Transverse colon (tissue), 4 donors: ENCODE results near the gene LONP2. TPM values are rescaled to one million over a fixed set of nuclear protein-coding genes. Genes with fewer than 3 reads are reported as not detected.

Source experiments
- DNase-seq: peaks from one replicate; pipeline ENCODE4 v3.0.0-alpha.2; 2019
- H3K27ac ChIP-seq, 4 donors: fragments of 200-600 bp; sonication (generic); 2 replicates each; pipeline ENCODE4 v1.5.1; 2016 to 2018; ENCODE audit warnings: inconsistent platforms in 4 of 4
- H3K27me3 ChIP-seq: fragments of 200-600 bp; sonication (generic); 2 replicates; pipeline ENCODE4 v1.5.1; 2017; ENCODE audit warnings: inconsistent platforms
- H3K36me3 ChIP-seq, 4 donors: fragments of 200-600 bp; sonication (generic); 2 replicates each; pipeline ENCODE4 v1.5.1; 2017 to 2019; ENCODE audit warnings: inconsistent platforms in 4 of 4
- H3K4me1 ChIP-seq, 4 donors: fragments of 200-600 bp; sonication (generic); 2 replicates each; pipeline ENCODE4 v1.5.1; 2017 to 2020; ENCODE audit warnings: inconsistent platforms in 4 of 4
- H3K4me3 ChIP-seq, 4 donors: fragments of 200-600 bp; sonication (generic); 1 replicate in 1 of 4; 2 replicates in 3 of 4; pipeline versions ENCODE4 v1.5.1 to v1.6.1; 2017 to 2019; ENCODE audit warnings: inconsistent platforms in 4 of 4
- H3K9me3 ChIP-seq, 2 donors: fragments of 200-600 bp; sonication (generic); 2 replicates each; pipeline ENCODE4 v1.5.1; 2017 to 2019; ENCODE audit warnings: inconsistent platforms in 2 of 2
- EP300 ChIP-seq: sonication (generic); formaldehyde crosslinking; IDR thresholded peaks from one replicate; pipeline ENCODE4 v1.6.1; 2017; ENCODE audit warnings: antibody characterized with exemption, low read depth
- POLR2A ChIP-seq: fragments of 450-650 bp; IDR thresholded peaks from one replicate; pipeline ENCODE4 v1.6.1; 2016; ENCODE audit warnings: antibody characterized with exemption, mild to moderate bottlenecking, moderate library complexity
- POLR2AphosphoS5 ChIP-seq, 3 donors: sonication (generic); formaldehyde crosslinking; IDR thresholded peaks; one replicate each; pipeline ENCODE4 v1.6.1; 2016; ENCODE audit warnings: antibody characterized with exemption in 3 of 3
- WGBS, 2 donors: methylation state at CpG; one replicate each; pipeline ENCODE4 v1.1.5; 2018; ENCODE audit warnings: low coverage in 1 of 2; 5-methylcytosine and 5-hydroxymethylcytosine counted together
- in situ Hi-C, 4 donors: fragments of 200-750 bp; cut with MboI; loops; one replicate each; pipeline versions ENCODE4 v1.15.0 to v1.15.1; 2017; ENCODE audit warnings: low sequenced_read_pairs in 3 of 4, low pct_ligation_motif_present in 1 of 4, low pct_unique_long_range_greater_than_20kb in 1 of 4
- intact Hi-C: fragments of 100-400 bp; cut with DNase I; formaldehyde crosslinking; loops from one replicate; pipeline ENCODE4 v1.15.1; 2023; ENCODE audit warnings: low total_unique reads
- total RNA-seq, 4 donors: library from RNA; depleted of rRNA; stranded (reverse); fragments of >200 nt; gene quantifications; one replicate each; pipeline ENCODE4 v1.1.0, GENCODE V29; 2016
- TF ChIP-seq, protein P1 (sequence below), 5 experiments: fragments of 200-600 bp in 3 of 5; fragments of 450-650 bp in 2 of 5; sonication (generic) in 3 of 5; IDR thresholded peaks; 1 replicate in 2 of 5; 2 replicates in 3 of 5; pipeline ENCODE4 v1.5.1; 2016 to 2017; ENCODE audit warnings: antibody characterized with exemption in 5 of 5, inconsistent platforms in 3 of 5, mild to moderate bottlenecking in 2 of 5, moderate library complexity in 1 of 5

LONP2 gene
- total RNA-seq, 4 donors from 2014 or later = 51.3 to 104 (median 65.3) TPM

DNA sequence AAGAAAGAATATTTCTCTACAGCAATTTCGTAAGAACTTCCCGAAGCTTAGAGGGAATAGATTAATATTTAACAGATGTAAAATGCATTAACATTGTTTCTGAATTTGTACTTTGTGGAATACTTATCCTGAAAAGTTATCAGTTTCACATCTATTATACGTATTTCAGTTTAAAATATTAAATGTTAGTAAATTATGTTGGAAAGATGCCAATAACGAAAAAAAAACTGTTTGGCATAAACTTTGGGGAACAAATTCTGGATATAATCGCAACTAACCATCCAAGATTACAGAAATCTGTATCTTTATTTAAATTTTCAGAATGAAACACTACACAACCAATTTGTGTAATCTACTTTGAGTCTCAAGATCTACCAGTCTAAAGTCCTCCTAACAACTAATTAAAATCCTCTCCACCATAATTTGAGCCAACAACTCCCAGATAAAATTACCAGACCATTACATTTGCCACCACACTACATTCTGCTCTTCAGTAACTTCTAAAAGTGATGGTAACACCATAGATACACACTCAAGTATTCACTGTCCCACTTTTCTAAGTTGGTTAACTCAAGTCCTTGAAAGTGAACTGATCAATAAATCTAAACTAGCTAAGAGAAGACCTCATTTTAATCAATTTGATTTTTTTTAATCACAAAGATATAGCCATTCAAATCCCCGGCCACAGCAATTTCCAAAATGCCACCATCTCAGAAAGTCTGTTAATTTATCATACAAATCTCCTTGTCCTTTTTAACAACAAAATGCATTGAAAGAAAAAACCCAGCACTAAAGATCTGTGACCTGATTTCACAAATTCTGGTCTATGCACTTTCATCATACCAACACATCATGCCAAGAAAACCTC is 139.1 kb downstream of the LONP2 start:
- DNase-seq = no peak
- 37 to 44% methylated on average over 6 of the region's 6 CpGs for WGBS, 2 donors
- Histone ChIP-seq H3K4me3 (peak overlapping the region in 3 of 4 donors; percentile 97 to 99 (median 97)), H3K9me3 (no peaks in the 10 kb centered on the region), H3K27ac (peak overlapping the region; percentile 97 to 100 (median 100)), H3K36me3 (no peaks in the 10 kb centered on the region), H3K27me3 (no peaks in the 10 kb centered on the region), H3K4me1 (peaks cover 10 to 61% (median 35%) of the 10 kb centered on the region in 4 donors)
- in situ Hi-C loops (loop anchor here in 1 of 4 donors (25.0 kb wide), 1 partner anchor 229 kb away; the partner anchor contains the start of gene N4BP1), intact Hi-C loops (loop anchor here (10.0 kb wide), 1 partner anchor 242 kb away; no protein-coding TSS in a partner anchor)
- TF ChIP-seq EP300 (no peak), POLR2A (no peak), POLR2AphosphoS5 (IDR thresholded peaks at IDR 0.05) (no peak)
- TF ChIP-seq, protein P1, sequence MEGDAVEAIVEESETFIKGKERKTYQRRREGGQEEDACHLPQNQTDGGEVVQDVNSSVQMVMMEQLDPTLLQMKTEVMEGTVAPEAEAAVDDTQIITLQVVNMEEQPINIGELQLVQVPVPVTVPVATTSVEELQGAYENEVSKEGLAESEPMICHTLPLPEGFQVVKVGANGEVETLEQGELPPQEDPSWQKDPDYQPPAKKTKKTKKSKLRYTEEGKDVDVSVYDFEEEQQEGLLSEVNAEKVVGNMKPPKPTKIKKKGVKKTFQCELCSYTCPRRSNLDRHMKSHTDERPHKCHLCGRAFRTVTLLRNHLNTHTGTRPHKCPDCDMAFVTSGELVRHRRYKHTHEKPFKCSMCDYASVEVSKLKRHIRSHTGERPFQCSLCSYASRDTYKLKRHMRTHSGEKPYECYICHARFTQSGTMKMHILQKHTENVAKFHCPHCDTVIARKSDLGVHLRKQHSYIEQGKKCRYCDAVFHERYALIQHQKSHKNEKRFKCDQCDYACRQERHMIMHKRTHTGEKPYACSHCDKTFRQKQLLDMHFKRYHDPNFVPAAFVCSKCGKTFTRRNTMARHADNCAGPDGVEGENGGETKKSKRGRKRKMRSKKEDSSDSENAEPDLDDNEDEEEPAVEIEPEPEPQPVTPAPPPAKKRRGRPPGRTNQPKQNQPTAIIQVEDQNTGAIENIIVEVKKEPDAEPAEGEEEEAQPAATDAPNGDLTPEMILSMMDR (IDR thresholded peaks at IDR 0.05) = no peak

DNA sequence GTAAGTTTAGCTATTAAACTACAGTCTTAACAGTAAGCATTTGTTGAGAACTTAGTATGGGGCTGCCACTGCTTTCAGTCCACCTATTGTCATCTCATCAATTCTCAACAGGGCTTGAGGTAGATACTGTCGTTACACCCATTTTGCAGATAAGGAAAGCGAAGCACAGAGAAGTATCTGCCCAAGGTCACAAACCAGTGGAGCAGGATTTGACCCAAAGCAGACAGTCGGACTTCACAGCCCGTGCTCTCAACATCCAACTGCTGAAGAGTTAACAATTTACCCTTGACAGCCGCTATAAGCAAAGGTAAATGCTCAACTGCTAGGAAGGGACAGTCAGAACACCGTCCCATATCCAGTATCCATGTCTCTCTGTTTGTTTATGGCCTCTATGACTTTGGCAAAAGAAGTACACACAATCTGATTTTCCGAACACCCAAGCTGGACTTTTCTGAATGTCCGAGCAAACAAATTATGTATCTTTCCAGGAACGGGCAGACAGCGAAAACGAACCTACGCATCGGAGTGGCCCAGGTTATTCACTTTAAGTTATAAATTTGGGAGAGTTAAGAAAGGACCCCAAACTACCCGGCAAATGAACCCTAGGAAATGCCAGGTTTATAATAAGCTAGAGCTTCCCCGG is 139.9 kb downstream of the LONP2 start:
- Histone ChIP-seq H3K9me3 (no peaks in the 10 kb centered on the region), H3K4me3 (peak overlapping the region; percentile 74 to 99 (median 97)), H3K27me3 (no peaks in the 10 kb centered on the region), H3K4me1 (peaks cover 5 to 53% (median 32%) of the 10 kb centered on the region in 4 donors), H3K27ac (peak overlapping the region; percentile 97 to 100 (median 100)), H3K36me3 (no peaks in the 10 kb centered on the region)
- intact Hi-C loops = loop anchor here (10.0 kb wide), 1 partner anchor 241 kb away; no protein-coding TSS in a partner anchor
- DNase-seq = peak; percentile 26
- TF ChIP-seq POLR2AphosphoS5 (IDR thresholded peaks at IDR 0.05) = peak in 1 of 3 donors; percentile 22
- no peak for TF ChIP-seq EP300
- TF ChIP-seq, protein P1 (IDR thresholded peaks at IDR 0.05) = no peak
- TF ChIP-seq POLR2A = no peak
- 1 to 2% methylated on average over 13 to 15 of the region's 15 CpGs for WGBS, 2 donors
- in situ Hi-C loops = loop anchor here in 1 of 4 donors (25.0 kb wide), 1 partner anchor 228 kb away; the partner anchor contains the start of gene N4BP1

DNA sequence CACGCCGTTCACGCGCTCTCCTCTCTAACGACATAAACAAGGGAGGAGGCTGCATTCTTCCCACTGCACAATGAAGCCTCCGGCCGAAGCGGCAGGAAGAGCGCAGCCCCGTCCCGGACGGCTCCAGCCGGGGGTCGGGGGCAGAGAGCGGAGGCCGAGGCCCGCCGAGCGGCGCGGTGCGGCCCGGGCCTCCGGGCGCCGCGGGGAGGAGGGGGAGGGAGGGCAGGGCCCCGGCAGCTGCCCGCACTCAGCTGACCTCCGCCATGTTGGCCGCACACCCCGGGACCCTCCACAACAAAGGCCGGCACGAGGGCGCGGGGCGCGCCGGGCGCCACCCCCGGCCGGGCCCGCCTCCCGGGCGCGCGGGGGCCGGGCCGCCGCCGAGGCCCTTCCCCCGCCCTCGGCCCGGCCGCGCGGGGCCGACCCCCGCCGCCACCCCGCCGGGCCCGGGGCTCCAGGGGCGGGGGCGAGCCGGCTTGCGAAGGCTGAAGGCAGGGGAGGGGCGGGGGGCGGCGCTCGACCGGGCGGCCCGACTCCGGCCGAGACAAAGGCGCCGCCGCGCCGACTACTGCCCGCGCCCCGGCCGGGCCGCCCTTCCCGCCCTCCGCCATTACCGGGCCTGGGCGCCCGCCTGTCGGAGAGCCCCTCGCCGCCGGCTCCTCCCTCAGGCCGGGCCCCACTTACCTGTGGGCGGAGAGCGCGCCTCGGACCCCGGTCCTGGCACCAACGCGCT is 140.6 kb downstream of the LONP2 start:
- Histone ChIP-seq H3K27me3 (no peaks in the 10 kb centered on the region), H3K4me3 (peak overlapping the region; percentile 87 to 99 (median 97)), H3K9me3 (no peaks in the 10 kb centered on the region), H3K36me3 (no peaks in the 10 kb centered on the region), H3K27ac (peak overlapping the region; percentile 97 to 100 (median 100)), H3K4me1 (peaks cover 2 to 46% (median 29%) of the 10 kb centered on the region in 4 donors)
- peak; percentile 66 for DNase-seq
- intact Hi-C loops (loop anchor here (10.0 kb wide), 1 partner anchor 240 kb away; no protein-coding TSS in a partner anchor), in situ Hi-C loops (loop anchor here in 1 of 4 donors (25.0 kb wide), 1 partner anchor 228 kb away; the partner anchor contains the start of gene N4BP1)
- 0% methylated on average over 43 of the region's 103 CpGs; no CpG with 5 or more reads in 1 of the 2 donors for WGBS, 2 donors
- TF ChIP-seq POLR2AphosphoS5 (IDR thresholded peaks at IDR 0.05) = peak in 1 of 3 donors; percentile 10
- TF ChIP-seq EP300 = no peak
- TF ChIP-seq, protein P1 (IDR thresholded peaks at IDR 0.05) = no peak
- no peak for TF ChIP-seq POLR2A
